T-helper 1 cell (primary cell): Measurements from ENCODE around the gene MTRFR.
"Not testable (repeated sequence)": the region's sequence is repeated elsewhere in the genome, so short reads cannot be mapped to it uniquely, and the experiment has no call there.

Source experiments
- DNase-seq, 5 donors: peaks; one replicate each; pipeline ENCODE4 v3.0.0-alpha.2; 2012 to 2020
- total RNA-seq, 4 donors: gene quantifications; one replicate each; lab custom pipeline; 2026; lab: John Stamatoyannopoulos, UW

MTRFR gene
- total RNA-seq: 17.9 to 51.7 (median 35.7) reads per million in 4 donors

DNA sequence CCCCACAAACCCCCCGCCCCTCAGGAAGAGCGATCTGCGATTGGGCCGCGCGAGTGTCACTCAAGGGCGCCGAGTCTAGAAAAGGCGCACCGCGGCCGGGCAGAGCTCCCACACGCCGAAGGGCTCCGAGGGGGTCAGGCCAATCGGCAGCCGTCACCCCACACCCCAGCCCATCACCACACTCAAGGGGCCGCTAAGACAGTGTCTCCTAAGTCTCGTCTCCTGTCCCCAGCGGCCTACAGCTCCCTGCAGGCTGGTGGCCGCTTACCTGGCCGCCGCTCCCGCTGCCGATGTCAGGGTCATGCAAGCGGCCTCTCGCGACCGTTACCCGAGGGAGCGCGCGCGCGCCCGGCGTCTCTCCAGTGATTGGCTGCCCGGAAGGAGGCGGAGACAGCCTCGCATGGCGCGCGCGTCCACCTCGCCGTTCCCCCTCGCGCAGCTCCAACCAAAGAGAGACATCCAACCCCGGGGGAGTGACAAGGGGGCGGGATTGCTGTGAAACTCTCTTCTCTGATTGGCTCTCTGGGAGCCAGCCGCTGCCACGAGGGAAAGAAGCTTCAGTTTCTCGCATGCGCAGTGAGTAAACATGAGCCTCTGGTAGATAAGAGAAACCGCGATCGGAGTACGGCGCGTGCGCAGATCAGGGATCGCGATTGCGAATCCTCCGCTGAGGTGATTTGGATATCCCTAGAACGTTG is at the start of gene MTRFR, which contains the start of gene MPHOSPH9:
Gene MTRFR, plus strand, starts transcription at position 630 of the 698 bp plus-strand sequence. CDS start 20,239 bp downstream, outside the sequence.
Gene MPHOSPH9, minus strand, starts transcription at position 335 of the 698 bp plus-strand sequence. CDS start 2,777 bp downstream, outside the sequence.
- DNase-seq: peak; percentile 98 to 100 (median 98)

DNA sequence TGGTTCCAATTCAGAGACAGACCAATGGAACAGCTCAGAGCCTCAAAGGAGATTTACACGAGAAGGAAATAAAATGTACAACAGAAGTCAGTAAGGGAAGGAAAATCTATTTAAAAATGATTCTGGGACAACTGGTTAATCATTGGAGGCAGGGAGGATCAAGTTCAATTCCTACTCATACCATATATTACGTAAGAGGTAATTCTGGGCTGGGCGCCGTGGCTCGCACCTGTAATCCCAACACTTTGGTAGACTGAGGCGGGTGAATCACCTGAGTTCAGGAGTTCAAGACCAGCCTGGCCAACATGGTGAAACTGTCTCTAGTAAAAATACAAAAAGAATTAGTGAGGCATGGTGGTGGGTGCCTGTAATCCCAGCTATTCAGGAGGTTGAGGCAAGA is 45.6 kb upstream of the MTRFR start:
- no peak for DNase-seq

DNA sequence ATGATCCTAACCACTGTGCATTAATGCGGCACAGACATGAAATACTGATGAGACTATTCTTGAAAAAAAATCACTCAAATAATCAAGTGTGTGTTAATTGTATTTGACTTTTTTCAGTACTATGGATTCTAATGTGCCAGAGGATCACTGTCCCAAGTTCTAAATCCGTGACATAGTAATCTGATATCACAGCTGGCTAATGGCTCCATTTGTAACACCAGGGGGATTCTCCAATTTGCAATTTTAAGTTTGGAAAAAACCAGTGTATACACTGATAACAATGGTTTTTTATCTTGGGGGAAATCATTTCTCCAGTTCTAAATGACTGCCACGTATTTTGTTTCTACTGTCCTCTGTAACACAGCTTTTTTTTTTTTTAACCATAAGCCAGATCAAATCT is 33.3 kb upstream of the MTRFR start:
- DNase-seq: no peak

DNA sequence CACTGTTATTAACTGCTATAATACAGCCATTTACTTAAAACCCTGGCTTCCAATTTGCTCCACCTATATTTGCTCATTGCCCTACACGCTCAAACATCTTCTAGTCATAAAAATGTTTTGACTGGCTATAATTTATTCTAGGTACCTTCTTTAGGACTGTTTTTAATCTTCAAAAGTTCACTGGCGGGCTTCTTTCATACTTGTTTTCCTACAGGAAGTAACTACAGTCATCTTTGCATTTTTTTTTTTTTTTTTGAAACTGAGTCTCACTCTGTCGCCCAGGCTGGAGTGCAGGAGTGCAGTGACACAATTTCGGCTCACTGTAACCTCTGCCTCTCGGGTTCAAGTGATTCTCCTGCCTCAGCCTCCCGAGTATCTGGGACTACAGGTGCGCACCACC is 32.8 kb upstream of the MTRFR start:
- peak in 1 of 5 donors; percentile 30 for DNase-seq

DNA sequence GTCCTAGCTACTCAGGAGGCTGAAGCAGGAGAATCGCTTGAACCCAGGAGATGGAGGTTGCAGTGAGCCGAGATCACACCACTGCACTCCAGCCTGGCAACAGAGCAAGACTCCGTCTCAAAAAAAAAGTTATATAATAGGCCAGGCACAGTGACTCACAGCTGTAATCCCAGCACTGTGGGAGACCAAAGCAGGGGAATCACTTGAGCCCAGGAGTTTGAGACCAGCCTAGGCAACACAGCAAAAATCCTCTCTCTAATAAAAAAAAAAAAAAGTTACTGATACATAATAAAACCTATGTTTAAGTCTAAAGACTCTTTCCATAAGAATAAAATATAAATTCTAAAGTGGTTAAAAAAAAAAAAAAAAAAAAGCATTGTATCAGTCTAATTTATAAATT is 26.4 kb upstream of the MTRFR start:
- not testable (repeated sequence) for DNase-seq

DNA sequence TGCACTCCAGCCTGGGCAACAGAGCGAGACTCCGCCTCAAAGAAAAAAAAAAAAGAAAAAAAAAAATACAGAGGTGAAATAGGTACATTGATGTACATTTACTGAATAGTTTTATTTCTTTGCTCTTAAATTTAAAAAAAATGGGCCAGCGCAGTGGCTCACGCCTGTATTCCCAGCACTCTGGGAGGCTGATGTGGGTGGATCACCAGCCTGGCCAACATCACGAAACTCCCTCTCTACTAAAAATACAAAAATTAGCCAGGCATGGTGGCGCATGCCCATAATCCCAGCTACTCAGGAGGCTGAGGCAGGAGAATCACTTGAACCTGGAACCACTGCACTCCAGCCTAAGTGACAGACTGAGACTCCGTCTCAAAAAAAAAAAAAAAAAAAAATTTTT is 25.4 kb upstream of the MTRFR start:
- DNase-seq: not testable (repeated sequence)

DNA sequence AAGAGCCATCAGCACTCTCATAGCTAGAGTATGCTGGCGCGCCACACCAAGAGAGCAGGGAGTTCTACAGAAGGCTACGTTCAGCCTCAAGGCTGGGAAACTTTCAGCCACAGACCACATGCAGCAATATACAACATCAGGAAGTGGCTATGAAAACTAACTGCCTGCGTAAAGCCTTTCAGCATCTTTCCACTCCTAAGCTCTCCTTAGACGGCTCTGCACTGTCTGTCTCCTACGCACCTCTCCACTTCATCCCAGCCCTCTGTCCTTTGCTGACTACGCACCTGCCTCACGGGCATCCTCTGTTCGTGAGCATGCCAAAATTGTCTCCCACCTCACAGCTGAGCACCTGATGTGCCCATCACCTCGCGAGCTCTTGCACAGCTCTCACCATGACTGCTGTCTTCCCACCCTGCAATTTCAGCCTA is 10.0 kb upstream of the MTRFR start:
- DNase-seq: peak in 4 of 5 donors; percentile 37 to 72 (median 45)

DNA sequence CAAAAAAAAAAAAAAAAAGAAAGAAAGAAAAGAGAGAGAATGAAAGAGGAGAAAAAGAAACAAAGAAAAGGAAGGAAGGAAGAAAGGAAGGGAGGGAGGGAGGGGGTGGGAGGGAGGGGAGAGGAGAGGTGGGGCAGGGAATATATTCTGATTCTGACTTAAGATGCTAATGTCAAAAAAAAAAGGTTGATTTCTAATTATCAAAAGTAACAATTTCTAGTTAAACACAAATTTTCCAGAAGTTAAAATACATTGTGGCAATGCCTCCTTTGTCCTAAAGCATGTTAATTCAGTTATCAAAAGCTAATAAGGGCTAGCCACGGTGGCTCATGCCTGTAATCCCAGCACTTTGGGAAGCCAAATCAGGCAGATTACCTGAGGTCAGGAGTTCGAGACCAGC is 7.8 kb upstream of the MTRFR start:
- no peak for DNase-seq

DNA sequence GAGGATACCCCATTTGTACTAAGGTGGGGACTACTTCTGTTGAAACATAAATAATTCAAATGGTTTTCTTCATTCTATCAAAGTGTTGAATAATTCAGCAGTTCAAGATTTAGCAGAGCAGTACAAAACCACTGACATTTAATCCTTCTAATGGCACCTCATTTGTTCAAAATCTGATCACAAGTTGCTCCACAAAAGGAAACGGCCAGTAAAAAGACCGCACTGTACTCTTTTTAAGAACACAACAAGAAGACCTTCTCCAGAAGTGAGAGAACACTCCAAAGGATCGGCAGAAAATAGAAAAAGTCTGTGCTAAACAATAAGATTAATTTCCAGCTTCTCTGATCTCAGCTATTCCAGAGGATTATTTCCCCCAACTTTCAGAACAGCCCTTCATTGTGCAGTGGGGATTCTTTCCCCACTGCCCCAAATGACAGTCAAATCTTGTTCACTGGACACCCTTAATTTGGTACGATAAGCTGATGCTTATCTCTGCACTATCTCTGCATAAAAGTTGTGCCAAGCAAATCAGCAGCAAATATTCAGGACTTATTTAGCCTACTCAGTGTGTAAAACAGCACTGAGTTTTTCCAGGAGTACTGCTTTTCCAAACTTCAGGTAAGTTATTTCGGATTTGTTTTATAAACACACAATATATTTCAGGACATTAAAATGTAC is 5.5 kb upstream of the MTRFR start:
- no peak for DNase-seq

DNA sequence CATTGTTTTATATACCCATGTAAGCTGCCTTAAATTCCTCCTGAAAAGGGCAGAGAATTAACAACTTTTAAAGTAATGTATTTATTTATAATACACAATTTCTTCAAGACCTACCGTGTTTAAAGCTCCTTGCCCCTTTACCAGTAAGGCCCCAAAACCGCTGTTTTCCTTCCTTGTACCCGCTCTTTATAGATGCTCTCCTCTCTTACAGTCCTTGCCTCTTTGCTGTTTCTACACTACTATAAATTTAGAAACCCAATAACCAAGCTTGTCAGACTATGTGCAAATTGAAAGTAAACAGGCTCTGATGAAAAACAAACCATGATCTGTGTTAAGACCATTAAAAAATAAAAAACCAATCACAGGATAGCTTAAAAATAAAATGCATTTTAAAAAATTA is 4.2 kb upstream of the MTRFR start:
- peak in 1 of 5 donors; percentile 6 for DNase-seq

DNA sequence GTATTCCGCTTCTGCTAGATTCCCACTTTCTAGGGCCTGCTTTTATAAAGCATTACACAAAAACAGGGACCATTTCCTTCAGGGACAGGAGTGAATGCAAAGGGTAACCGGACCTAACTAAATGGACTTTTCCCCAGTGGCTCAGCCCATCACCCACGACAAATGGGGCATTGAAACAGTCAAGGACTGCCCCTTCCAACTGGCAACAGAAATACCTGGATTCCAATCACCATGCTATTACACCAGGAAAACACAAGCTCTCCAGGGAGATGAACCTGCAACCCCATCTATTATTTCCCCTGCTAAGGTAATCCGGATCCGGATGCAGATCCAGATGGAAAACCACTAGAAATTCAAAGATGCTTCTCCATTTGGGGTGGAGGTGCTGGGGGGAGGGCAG is 1.3 kb upstream of the MTRFR start:
- DNase-seq: no peak

DNA sequence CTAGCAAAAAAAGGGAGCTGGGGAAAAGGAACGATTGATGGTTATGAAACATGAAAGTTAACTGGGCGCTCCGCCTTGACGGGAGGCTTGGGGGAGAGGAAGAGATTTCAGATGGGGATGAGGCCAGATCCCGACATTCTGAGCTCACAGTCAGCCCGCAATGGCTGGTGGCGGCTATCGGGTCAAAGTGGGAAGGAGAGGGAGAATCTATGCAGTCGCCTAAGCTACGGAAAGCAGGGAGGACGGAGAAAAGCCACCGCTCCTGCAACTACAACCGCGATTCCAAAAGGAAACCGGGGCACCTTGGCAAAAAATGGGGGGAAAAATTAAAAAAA is 797 bp upstream of the MTRFR start:
- DNase-seq: no peak

DNA sequence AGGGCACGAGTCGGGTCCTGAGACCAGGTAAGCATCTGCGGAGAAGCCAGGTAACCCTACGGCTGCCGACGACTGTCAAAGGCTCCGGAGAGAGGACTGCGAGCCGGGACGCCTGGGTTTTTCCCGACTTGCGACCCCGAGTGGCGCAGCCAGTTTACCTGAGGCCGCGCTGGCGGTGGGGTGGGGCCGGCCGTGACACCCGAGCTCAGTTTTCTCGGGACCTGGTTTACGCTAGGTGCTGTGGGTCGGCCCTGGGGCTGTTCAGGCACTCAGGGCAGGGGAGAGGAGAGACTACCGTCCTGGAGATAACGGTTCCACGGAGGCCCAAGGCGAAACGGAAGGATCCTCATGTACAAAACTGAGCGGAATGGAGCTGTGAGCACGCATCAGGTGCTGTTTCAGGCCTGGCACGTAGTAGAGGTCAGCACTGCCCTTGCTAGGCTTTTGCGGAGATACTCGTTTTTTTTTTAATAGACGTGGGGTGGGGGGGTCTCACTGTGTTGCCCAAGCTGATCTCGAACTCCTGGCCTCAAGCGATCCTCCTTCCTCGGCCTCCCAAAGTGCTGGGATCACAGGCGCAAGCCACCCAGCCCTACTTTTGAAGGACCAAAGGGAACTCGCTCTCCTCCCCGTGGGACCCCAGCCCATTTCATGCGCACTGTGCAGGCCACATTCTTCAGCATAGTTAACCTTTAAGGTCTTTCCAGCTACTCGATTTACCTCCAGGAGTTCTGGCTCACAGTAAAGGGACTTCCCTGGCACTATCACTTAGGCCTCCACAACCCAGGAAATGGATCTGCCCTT is 471 bp downstream of the MTRFR start:
- peak in 1 of 5 donors; percentile 29 for DNase-seq

DNA sequence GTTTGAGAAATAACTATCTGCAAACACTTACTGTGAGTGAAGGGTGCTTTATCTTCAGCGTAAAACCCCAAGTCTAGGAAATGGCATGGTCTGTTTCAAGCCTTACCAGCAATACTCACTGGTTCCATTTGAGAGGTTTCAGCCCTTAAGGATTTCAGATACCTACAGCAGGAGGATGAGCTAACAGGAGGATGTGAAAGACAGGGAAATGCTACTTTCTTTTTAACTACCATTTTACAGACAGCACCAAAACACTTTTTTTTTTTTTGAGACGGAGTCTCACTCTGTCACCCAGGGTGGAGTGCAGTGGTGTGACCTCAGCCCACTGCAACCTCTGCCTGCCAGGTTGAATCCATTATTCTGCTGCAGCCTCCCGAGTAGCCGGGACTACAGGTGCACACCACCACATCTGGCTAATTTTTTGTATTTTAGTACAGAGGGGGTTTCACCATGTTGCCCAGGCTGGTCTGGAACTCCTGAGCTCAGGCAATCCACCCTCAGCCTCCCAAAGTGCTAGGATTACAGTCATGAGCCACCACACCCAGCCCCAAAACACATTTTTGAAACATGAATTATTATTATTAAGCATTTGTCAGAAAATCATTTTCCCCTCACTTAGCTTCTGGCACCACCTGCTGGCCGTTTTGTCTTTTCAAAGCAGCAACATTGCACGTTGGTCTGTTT is 4.6 kb downstream of the MTRFR start:
- DNase-seq: peak; percentile 35 to 74 (median 56)

DNA sequence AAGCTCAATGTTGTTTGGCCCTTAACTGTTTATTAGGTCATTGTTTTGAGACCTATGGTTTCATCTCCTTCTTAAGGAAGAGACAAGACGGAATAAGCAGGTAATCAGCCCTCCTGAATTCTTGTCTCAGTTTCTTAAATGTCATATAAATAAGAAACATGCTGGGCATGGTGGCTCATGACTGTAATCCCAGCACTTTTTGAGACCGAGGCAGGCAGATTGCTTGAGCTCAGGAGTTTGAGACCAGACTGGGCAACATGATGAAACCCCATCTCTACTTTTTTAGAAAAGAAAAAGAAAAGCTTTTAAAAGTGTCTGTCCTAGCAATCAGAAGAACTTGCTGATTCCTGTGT is 5.1 kb downstream of the MTRFR start:
- no peak for DNase-seq

DNA sequence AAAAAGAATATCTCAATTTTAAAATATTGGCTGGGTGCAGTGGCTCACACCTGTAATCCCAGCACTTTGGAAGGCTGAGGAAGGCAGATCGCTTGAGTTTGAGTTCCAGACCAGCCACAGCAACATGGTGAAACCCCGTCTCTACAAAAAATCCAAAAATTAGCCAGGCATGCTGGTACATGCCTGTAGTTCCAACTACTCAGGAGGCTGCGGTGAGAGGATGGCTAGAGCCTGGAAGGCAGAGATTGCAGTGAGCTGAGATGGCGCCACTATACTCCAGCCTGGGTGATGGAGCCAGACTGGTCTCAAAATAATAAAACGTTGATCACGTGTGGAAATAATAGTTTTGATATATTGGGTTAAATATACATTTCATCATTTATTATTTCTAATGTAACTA is 5.7 kb downstream of the MTRFR start:
- no peak for DNase-seq

DNA sequence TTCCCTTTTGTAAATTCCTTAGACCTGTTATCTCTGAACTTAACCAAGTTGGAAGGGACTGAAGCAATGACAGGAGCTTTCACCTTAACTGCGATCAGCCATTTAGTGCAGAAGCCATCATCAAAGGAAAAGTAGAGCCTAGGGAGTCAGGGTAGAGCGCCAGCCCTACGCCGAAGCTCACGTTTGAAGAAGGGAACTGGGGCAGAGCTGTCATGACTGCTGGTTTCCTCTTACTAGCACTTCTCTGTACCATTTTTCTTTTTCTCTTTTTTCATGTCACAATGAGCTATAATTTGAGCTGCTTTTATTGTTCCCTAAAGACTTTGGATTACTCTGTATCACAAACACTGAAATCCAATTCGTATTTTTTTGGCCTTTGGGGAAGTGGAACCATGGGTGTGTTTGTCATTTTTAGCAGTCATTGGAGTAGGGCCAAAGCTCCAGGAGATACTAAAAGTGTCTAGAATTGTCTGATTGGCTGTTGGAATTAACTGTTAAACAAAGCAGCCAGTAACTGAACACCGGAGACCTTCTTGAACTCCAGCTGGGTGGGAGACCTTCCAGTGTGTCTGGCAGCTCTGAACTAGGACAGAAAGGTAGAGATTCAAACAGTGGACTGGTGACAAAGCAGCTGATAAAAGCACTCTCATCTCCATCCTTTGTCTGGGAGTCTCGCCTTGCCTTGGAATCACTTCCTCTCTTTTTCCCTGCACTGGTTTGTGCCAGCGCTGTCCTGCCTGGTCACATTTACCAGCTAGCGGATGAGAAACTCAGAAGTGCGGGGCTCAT is 9.1 kb downstream of the MTRFR start:
- DNase-seq: no peak

DNA sequence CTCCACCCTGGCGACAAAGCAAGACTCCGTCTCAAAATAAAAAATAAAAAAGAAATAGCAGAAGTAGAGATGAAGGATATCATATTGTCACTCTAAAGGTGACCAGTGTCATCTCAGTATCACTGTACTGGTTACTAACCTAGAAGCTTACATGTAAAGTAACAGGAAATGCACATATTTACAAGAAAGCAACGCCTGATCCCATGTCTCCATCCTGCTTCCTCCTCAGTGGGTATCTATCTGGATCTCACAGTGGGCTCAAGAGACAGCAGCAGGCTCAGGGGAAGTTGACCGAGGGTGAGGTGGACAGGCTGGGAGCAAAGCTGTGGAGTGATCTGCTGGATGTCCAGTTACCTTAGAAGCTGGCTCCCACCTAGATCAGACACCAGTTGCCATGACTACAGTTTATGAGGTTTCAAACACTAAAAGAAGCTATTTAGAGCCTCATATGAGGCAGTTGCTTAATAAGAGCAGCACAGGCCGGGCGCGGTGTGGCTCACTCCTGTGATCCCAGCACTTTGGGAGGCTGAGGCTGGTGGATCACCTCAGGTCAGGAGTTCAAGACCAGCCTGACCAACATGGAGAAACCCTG is 10.5 kb downstream of the MTRFR start:
- DNase-seq: no peak

DNA sequence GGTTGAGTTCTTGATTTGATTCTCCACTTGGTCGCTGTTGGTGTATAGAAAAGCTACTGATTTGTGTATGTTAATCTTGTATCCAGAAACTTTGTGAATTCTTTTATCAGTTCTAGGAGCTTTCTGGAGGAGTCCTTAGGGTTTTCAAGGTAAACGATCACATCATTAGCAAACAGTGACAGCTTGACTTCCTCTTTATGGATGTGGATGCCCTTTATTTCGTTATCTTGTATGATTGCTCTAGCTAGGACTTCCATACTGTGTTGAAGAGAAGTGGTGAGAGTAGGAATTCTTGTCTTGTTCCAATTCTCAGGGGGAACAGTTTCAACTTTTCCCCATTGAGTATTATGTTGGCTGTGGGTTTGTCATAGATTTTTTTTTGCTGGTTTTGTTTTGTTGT is 12.4 kb downstream of the MTRFR start:
- no peak for DNase-seq

DNA sequence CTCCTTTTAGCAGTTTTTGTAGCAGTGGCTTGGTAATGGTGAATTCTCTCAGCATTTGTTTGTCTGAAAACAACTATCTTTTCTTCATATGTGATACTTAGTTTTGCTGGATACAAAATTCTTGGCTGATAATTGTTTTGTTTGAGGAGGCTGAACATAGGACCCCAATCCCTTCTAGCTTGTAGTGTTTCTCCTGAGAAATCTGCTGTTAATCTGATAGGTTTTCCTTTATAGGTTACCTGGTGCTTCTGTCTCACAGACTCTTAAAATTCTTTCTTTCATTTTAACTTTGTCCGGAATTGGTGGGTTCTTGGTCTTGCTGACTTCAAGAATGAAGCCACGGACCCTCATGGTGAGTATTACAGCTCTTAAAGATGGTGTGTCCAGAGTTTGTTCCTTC is 14.9 kb downstream of the MTRFR start:
- DNase-seq: not testable (repeated sequence)

DNA sequence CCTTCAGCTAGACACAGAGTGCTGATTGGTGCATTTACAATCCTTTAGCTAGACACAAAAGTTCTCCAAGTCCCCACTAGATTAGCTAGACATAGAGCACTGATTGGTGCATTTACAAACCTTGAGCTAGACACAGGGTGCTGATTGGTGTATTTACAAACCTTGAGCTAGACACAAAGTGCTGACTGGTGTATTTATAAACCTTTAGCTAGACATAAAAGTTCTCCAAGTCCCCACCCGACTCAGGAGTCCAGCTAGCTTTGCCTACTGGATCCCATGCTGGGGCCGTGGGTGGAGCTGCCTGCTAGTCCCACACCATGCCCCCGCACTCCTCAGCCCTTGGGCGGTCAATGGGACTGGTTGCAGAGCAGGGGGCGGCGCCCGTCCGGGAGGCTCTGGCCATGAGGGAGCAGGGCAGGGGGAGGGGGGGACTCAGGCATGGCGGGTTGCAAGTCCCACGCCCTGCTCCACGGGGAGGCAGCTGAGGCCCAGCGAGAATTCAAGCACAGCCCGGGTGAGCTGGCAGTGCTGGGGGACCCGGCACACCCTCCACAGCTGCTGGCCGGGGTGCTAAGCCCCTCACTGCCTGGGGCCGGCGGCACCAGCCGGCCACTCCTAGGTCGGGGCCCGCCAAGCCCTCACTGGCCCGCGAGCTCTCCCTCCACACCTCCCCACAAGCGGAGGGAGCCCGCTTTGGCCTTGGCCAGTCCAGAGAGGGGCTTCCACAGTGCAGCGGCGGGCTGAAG is 15.9 kb downstream of the MTRFR start:
- not testable (repeated sequence) for DNase-seq
